IPS DF 6.9 (cell line): ENCODE results near the gene SLC25A26.

Experiments
- DNase-seq: peaks from one replicate; pipeline ENCODE4 v3.0.0-alpha.2; 2013; ENCODE audit warnings: low read depth, low spot score
- H3K27ac ChIP-seq: one replicate; pipeline ENCODE4 v1.5.1; 2013; ENCODE audit warnings: low read length, control low read depth
- H3K27me3 ChIP-seq: 2 replicates; pipeline ENCODE4 v1.6.1; 2013; ENCODE audit warnings: mild to moderate bottlenecking, low read length; ENCODE audit not compliant: control insufficient read depth, insufficient read depth
- H3K36me3 ChIP-seq: 2 replicates; pipeline ENCODE4 v1.6.1; 2013; ENCODE audit warnings: low read length; ENCODE audit not compliant: control insufficient read depth, insufficient read depth
- H3K4me1 ChIP-seq: 2 replicates; pipeline ENCODE4 v1.6.1; 2013; ENCODE audit warnings: low read length; ENCODE audit not compliant: control insufficient read depth, insufficient read depth
- H3K4me3 ChIP-seq: 2 replicates; pipeline ENCODE4 v1.5.1; 2013; ENCODE audit warnings: mild to moderate bottlenecking, low read length
- H3K9me3 ChIP-seq: 2 replicates; pipeline ENCODE4 v1.6.1; 2013; ENCODE audit warnings: low read length, inconsistent platforms; ENCODE audit not compliant: control insufficient read depth, insufficient read depth
- WGBS: extraction: QIAGEN DNeasy Blood & Tissue Kit; methylation state at CpG from one replicate; pipeline ENCODE4 v1.1.7; 2013; ENCODE audit warnings: mixed read lengths, missing lambda C conversion rate; ENCODE audit not compliant: insufficient read length, insufficient coverage; 5-methylcytosine and 5-hydroxymethylcytosine counted together

SLC25A26 gene

DNA sequence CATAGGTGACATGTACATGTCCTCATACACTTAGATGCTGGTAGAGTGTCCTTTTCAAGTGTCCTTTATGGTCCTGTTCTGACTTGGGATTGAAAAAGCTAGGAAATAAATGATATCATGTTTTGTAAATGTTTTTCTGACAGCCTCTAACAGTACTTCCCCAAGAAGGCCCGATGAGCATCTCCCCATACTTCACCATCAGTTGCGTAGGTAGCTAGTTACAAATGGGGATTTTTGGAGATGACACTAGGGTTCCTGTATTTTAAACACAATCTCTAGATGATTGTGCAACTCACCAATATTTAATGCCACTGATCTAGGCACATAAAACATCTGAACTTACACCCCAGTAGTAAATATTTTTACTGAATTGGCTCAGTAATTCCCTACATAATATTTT lies 27.8 kb downstream of the SLC25A26 start:
- DNase-seq, result no peak
- Histone ChIP-seq H3K36me3 (no peaks in the 10 kb centered on the region), H3K9me3 (no peaks in the 10 kb centered on the region), H3K4me1 (no peaks in the 10 kb centered on the region), H3K4me3 (no peak overlapping the region), H3K27ac (no peak overlapping the region), H3K27me3 (no peaks in the 10 kb centered on the region)
- WGBS, result no CpG with 5 or more reads among the region's 2 CpGs

DNA sequence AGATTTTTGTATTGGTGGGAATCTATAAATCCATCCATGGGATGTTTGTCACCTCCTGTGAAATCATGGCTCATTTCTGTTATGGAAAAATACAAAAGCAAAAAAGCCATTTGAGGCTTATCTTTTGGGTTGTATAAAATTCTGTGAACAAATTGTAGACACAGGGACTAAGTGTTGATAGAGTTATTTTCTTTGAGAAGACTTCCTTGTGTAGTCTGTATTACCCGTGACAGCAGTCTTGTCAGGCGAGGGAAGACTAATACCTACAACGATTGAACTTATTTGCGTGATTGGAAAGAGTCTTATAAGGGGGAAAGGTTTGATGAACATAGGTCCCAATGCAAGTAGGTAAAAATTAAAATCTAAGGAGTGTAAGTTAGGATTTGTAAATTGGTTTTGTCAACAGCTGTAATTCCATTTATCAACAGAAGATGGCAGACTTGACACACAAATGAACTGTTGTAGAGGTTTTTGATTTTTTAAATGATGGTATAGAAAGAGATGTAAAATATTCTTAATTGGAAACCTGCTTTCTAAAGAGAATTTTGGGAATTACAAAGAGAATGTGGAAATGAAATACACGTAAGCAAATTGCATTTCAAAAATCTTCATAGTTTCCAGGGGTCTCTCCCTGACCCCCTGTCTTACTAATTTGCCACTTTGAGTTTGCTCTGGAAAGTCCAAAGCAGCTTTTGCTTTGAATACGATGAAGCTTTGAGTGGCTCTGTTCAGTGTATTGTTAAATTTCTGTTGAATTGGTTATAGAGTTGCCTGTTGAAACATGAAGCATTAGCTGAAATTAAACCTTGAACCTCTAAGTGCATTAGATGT lies 33.2 kb downstream of the SLC25A26 start:
- no peaks in the 10 kb centered on the region for H3K4me1 ChIP-seq
- peak; percentile 20 for DNase-seq
- no peaks in the 10 kb centered on the region for H3K36me3 ChIP-seq
- H3K4me3 ChIP-seq, result no peak overlapping the region
- no peak overlapping the region for H3K27ac ChIP-seq
- WGBS, result no CpG with 5 or more reads among the region's 6 CpGs
- H3K9me3 ChIP-seq, result no peaks in the 10 kb centered on the region
- no peaks in the 10 kb centered on the region for H3K27me3 ChIP-seq

DNA sequence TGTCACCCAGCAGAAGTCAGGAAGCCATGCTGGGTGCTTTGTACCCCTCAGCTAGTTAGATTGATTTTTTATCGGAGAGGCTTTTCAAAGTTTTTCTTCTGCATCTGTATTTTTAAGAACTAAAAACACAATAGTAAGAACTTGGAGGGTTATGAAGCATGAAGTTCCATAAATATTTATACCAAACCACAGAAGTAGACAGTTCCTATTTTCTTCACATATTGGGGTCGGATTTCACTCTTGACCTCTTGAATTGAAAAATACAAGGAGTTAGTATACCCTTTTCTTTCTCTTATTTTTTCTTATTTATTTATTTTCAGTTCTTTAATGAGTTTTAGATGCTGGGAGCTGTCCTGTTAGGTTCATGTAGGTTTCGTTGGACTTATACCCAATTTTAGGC lies 35.1 kb downstream of the SLC25A26 start:
- no peaks in the 10 kb centered on the region for H3K36me3 ChIP-seq
- H3K27me3 ChIP-seq, result no peaks in the 10 kb centered on the region
- no peak for DNase-seq
- no peak overlapping the region for H3K27ac ChIP-seq
- H3K9me3 ChIP-seq, result no peaks in the 10 kb centered on the region
- WGBS, result no CpG with 5 or more reads among the region's 3 CpGs
- H3K4me3 ChIP-seq, result no peak overlapping the region
- no peaks in the 10 kb centered on the region for H3K4me1 ChIP-seq

DNA sequence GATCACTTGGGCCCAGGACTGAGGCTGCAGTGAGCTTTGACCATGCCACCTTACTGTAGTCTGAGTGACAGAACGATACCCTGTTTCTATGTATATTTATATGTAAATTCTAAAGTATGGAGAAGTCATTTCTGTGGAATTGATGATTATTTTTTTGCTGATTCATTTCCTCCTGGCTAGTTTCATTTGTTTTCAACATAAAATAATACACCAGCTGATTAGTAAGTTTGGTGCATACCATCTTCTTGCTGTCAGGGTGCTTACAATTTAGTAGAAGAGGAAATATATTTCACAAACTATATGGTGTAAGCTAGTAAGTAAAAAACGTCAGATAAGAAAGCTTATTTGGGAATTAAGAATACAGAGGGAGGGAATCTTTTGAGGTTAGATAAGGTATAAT lies 36.0 kb downstream of the SLC25A26 start:
- Histone ChIP-seq H3K4me1 (no peaks in the 10 kb centered on the region), H3K36me3 (no peaks in the 10 kb centered on the region)
- WGBS, result 91% methylated on average over 1 of the region's 2 CpGs

DNA sequence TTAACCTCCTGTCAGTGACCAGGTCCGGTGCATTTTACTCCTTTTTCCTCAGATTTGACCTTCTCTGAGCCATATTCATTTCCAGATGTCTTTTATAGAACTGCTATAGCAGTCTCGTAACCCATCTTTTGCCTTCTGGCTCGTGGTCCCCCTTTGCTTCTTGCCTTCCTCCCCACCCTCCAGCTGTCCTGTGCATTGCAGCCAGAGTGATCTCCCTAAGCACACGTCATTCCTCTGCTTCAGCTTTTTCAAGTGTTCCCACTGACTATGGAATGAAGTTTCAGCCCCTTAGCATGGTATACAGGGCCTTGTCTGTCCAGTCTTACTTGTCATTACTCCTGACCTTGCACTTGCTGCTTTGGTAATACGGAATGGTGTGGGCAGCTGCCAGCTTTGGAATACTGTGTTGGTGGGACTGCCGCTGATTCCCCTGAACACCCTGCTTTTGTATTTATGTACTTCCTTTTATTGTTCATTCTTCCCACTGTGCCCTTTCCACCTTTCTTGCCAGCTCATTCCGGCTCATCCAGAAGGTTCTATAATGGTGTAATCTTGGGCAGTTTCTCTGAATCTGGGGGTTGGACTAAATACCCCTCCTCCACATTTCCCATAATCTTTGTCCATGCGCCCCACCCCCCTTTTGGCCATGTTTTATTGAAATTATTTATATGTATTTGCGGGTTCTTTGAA lies 38.9 kb downstream of the SLC25A26 start:
- no peaks in the 10 kb centered on the region for H3K27me3 ChIP-seq
- WGBS, result no CpG with 5 or more reads among the region's 9 CpGs
- H3K4me1 ChIP-seq, result no peaks in the 10 kb centered on the region
- no peak overlapping the region for H3K4me3 ChIP-seq
- H3K9me3 ChIP-seq, result no peaks in the 10 kb centered on the region
- no peak for DNase-seq
- no peaks in the 10 kb centered on the region for H3K36me3 ChIP-seq
- H3K27ac ChIP-seq, result no peak overlapping the region

More for the DNA sequence above, 36.0 kb downstream of the SLC25A26 start:
- no peaks in the 10 kb centered on the region for H3K27me3 ChIP-seq
- no peak overlapping the region for H3K4me3 ChIP-seq
- DNase-seq, result no peak
- no peak overlapping the region for H3K27ac ChIP-seq
- H3K9me3 ChIP-seq, result no peaks in the 10 kb centered on the region

DNA sequence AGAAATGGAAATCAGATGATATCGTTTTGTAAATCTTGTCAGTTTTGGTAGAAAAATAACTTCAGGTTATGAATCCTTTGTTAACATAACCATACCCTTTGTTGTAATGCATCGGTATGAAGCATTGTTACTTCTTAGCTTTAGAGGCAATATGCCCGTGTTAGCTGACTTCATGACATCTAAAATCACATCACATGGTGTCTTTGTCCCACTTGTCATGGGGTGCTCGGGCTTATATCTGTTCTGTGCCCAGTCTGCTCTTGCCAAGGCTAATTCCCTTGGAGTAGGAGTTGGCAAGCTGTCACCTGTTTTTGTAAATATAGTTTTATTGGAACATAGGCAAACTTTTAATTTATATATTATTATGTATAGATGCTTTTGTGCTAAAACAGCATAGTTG lies 39.6 kb downstream of the SLC25A26 start:
- WGBS, result no CpG with 5 or more reads among the region's 4 CpGs
- no peaks in the 10 kb centered on the region for H3K4me1 ChIP-seq
- no peaks in the 10 kb centered on the region for H3K36me3 ChIP-seq
- H3K4me3 ChIP-seq, result no peak overlapping the region
- H3K27ac ChIP-seq, result no peak overlapping the region
- H3K27me3 ChIP-seq, result no peaks in the 10 kb centered on the region
- H3K9me3 ChIP-seq, result no peaks in the 10 kb centered on the region
- DNase-seq, result no peak

DNA sequence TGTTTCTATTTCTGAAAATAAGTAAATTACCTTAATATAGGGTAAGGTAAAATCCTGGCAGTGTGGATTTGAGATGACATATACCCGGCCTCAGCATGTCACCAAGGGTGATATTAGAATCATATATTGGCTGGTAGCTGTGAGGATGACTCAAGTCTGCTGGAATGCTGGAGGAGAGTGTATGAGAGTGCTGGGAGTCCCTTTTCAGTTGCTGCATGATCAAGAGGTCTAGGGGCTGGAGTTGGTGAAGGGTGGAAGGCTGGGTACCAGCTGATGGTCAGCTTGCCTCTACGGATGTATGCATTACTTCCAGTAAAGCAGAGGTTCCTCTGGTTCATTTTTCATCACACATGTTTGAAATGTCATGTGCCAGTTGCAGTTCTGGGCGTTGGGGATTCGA lies 40.6 kb downstream of the SLC25A26 start:
- H3K4me3 ChIP-seq, result no peak overlapping the region
- no peak for DNase-seq
- no peaks in the 10 kb centered on the region for H3K4me1 ChIP-seq
- no peaks in the 10 kb centered on the region for H3K9me3 ChIP-seq
- no CpG with 5 or more reads among the region's 4 CpGs for WGBS
- H3K36me3 ChIP-seq, result no peaks in the 10 kb centered on the region
- H3K27me3 ChIP-seq, result no peaks in the 10 kb centered on the region
- H3K27ac ChIP-seq, result no peak overlapping the region

DNA sequence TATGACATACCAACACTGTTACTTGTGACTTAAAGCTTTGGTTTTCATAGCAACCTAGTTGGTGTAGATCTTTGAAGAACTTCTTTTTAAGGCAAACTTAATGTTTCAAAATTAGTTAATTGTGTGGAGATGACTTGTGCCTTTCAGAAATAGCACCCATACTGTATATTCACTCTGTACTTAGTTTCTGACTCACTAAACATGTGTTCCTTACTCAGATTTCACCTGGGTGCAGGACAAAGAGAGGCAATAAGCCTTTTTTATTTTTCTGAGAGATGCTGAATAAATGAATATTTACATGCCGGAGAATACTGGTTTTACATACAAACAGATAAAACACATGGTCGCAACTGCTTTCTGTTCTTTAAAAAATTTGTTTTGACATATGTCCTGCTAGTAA lies 44.8 kb downstream of the SLC25A26 start:
- no peaks in the 10 kb centered on the region for H3K4me1 ChIP-seq
- H3K36me3 ChIP-seq, result no peaks in the 10 kb centered on the region
- H3K27ac ChIP-seq, result no peak overlapping the region
- H3K9me3 ChIP-seq, result no peaks in the 10 kb centered on the region
- H3K4me3 ChIP-seq, result no peak overlapping the region
- DNase-seq, result no peak
- no peaks in the 10 kb centered on the region for H3K27me3 ChIP-seq
- WGBS, result no CpG with 5 or more reads among the region's 2 CpGs

DNA sequence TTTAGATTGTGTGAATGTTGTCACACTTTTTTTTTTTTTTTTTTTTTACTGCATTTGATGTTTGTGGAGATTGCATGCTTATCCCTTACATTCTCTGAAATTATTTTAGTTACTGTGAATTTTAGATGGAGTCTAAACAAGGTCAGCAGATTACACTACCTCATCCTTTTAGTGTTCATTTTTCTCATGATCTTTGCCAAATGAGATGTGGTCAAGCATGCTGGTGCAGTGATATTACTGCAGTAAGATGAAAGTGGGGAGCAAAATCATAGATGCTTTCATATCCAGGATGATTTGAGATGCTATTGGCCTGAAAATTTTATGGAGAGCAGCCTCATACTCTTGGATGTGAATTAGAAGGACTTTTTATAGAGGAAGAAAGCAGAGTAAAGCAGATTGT lies 45.8 kb downstream of the SLC25A26 start:
- Histone ChIP-seq H3K27me3 (no peaks in the 10 kb centered on the region), H3K4me3 (no peak overlapping the region), H3K27ac (no peak overlapping the region), H3K9me3 (no peaks in the 10 kb centered on the region), H3K36me3 (no peaks in the 10 kb centered on the region), H3K4me1 (no peaks in the 10 kb centered on the region)
- DNase-seq, result no peak

DNA sequence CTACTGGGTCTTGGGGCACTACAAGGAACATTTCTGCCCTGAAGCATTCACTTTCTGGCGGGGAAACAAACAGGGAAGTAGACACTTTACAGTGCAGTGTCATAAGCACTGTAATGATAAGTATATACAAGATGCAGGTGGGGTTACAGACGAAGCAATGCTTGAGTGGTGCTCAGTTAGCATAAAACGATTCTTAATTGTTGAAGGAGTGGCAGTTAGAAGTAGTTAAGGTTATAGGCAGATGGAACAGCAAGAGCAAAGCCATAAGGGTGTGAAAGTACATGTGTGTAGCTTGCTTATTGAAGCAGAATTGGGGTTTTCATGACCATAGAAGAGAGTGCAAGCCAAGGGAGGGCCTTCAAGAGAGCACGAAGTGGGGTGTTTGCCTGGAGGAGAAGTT lies 46.2 kb downstream of the SLC25A26 start:
- Histone ChIP-seq H3K9me3 (no peaks in the 10 kb centered on the region), H3K4me1 (no peaks in the 10 kb centered on the region), H3K27ac (no peak overlapping the region), H3K27me3 (no peaks in the 10 kb centered on the region), H3K36me3 (no peaks in the 10 kb centered on the region), H3K4me3 (no peak overlapping the region)
- no CpG with 5 or more reads among the region's 4 CpGs for WGBS
- no peak for DNase-seq

DNA sequence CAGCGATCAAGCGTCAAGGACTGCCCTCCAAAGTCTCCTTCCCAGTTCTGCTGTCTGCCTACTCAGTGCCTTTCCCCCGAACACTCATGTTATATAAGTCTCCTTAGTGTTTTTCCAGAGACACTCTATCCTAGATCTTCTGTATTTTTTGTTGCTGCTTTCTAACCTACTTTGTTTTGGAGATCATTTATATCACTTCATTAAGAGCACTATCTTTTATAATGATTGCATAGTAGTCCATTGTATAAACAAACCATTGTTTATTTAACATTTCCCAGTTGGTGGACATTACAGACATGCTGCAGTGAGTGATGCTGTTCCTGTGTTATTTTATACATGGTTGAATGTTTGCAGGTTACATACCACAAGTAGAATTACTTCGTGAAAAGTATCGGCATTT lies 47.1 kb downstream of the SLC25A26 start:
- WGBS, result no CpG with 5 or more reads among the region's 5 CpGs
- no peak for DNase-seq
- Histone ChIP-seq H3K9me3 (no peaks in the 10 kb centered on the region), H3K36me3 (no peaks in the 10 kb centered on the region), H3K27ac (no peak overlapping the region), H3K27me3 (no peaks in the 10 kb centered on the region), H3K4me3 (no peak overlapping the region), H3K4me1 (no peaks in the 10 kb centered on the region)
